NB4 (cell line): ENCODE results near the gene VAC14.

ENCODE experiments used
- DNase-seq: peaks from one replicate; pipeline ENCODE4 v3.0.0; 2010; ENCODE audit warnings: low read depth
- H3K4me3 ChIP-seq: one replicate; pipeline ENCODE4 v1.5.1; 2011; ENCODE audit warnings: mild to moderate bottlenecking, low read depth, low read length, moderate library complexity
- CTCF ChIP-seq: IDR thresholded peaks from one replicate; pipeline ENCODE4 v1.5.1; 2012; ENCODE audit warnings: low read depth, low read length
- MYC ChIP-seq: IDR thresholded peaks from 2 replicates; pipeline ENCODE4 v1.6.1; 2011; ENCODE audit warnings: low read depth, low read length
- POLR2A ChIP-seq: IDR thresholded peaks from 2 replicates; pipeline ENCODE4 v1.6.1; 2011; ENCODE audit warnings: mild to moderate bottlenecking; ENCODE audit not compliant: insufficient read length; ENCODE audit errors: extremely low read depth
- TF ChIP-seq, protein P1 (sequence below): IDR thresholded peaks from 2 replicates; pipeline ENCODE4 v1.6.1; 2011; ENCODE audit warnings: low read depth, low read length

Gene VAC14

GRCh38 chr16:70758786-70759185, 42.2 kb downstream of the VAC14 start:
- H3K4me3 ChIP-seq, result no peak overlapping the region
- TF ChIP-seq, protein P1, sequence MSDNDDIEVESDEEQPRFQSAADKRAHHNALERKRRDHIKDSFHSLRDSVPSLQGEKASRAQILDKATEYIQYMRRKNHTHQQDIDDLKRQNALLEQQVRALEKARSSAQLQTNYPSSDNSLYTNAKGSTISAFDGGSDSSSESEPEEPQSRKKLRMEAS, result no peak
- TF ChIP-seq CTCF (no peak), POLR2A (no peak), MYC (no peak)
- DNase-seq, result no peak

GRCh38 chr16:70757183-70757582, 43.8 kb downstream of the VAC14 start:
- DNase-seq, result no peak
- TF ChIP-seq CTCF, result no peak
- no peak for TF ChIP-seq MYC
- no peak overlapping the region for H3K4me3 ChIP-seq

DNA sequence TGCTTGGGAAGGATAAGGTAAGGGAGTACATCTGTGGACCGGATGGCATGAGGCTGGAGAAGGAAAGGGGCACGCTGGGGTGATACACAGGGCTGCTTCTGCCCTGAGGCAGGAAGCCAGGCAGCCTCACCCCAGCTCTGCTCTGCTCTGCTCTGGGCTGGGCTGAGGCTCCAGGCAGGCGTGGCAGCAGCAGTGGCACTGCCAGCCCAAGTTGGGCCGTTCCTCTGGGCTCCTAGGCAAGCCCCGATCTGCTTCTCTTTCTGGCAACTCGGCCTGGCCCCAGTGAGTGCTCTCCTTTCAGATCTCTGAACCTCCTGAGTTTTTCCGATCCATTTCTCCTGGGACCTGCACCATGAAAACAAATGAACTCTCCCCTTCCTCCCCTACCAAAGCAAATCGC, 44.9 kb downstream of the VAC14 start:
- TF ChIP-seq, protein P1, result no peak
- TF ChIP-seq CTCF, result no peak
- DNase-seq, result no peak
- no peak overlapping the region for H3K4me3 ChIP-seq

GRCh38 chr16:70754851-70755600, 45.9 kb downstream of the VAC14 start:
- DNase-seq, result no peak
- TF ChIP-seq CTCF, result no peak
- H3K4me3 ChIP-seq, result no peak overlapping the region

DNA sequence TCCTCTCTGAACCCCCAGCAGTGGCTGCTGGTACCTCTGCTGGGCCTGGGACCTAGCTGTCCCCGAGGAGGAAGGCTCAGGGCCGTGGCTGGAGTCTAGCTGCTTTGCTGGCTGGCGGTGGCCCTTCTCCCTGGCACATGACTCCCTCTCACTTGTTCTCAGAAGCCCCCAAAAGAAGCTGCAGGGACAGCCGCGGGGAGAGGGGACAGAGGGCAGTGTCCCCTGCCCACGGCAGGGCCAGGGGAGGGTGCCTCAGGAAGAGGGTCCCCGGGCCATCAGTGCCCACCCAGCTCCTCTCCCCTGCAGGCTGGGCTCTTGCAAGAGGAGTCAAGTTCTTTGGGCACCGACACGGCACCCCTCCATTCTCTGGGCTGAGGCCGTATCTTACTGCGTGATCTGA, 46.6 kb downstream of the VAC14 start:
- no peak overlapping the region for H3K4me3 ChIP-seq
- DNase-seq, result no peak
- TF ChIP-seq CTCF (no peak), POLR2A (no peak), MYC (no peak)
- TF ChIP-seq, protein P1, result no peak

DNA sequence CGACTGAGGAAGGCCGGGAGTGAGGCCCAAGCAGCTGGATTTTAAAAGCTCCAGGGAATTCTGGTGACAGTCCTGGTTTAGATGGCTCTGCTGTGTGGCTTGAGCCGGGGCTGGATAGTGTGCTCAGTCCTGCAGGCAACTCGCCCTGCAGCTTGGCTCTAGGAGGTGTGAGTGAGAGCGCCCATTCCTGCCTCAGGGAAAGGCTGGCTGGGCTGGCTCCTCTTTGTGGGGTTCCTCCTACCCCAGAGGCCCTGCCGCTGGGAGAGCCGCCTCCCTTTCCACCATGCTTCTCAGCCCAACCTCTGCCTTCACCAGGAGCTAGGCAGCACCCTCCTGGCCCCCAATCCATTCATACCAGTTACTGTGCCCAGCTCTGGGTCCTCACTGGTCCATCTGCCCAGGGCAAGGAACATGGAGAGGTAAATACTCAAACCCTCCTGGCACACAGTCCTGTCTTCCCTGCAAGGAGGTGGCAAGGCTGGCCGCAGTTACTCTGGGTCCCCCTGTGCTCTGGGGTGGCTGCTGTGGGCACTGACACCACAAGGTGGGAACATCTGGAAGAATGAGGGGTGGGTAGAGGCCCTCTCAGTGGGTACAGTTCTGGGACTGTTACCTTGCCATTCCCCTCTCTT, 47.1 kb downstream of the VAC14 start:
- no peak for DNase-seq
- no peak overlapping the region for H3K4me3 ChIP-seq
- TF ChIP-seq POLR2A, result no peak
- TF ChIP-seq CTCF, result no peak
- TF ChIP-seq, protein P1, result no peak
- TF ChIP-seq MYC, result no peak
